SJCRH30 (cell line): ENCODE data around the gene S100A10. TPM values are rescaled to one million over a fixed set of nuclear protein-coding genes. Genes with fewer than 3 reads are reported as not detected.

Experiments
- DNase-seq, 2 experiments: peaks; one replicate each; pipeline ENCODE4 v3.0.0-alpha.2; 2015 to 2020
- H3K27ac ChIP-seq: fragments of 250-450 bp; sonication (Bioruptor Pico); 2 replicates; pipeline ENCODE4 v1.5.1; 2020; ENCODE audit warnings: mild to moderate bottlenecking, moderate library complexity
- H3K27me3 ChIP-seq: fragments of 250-450 bp; sonication (Bioruptor Pico); 2 replicates; pipeline ENCODE4 v1.5.1; 2020; ENCODE audit warnings: mild to moderate bottlenecking, moderate library complexity
- H3K36me3 ChIP-seq: fragments of 250-450 bp; sonication (Bioruptor Pico); 2 replicates; pipeline ENCODE4 v1.5.1; 2020; ENCODE audit warnings: mild to moderate bottlenecking, moderate library complexity
- H3K4me1 ChIP-seq: fragments of 250-450 bp; sonication (Bioruptor Pico); 2 replicates; pipeline ENCODE4 v1.5.1; 2020; ENCODE audit warnings: mild to moderate bottlenecking, moderate library complexity
- H3K4me3 ChIP-seq: fragments of 250-450 bp; sonication (Bioruptor Pico); 2 replicates; pipeline ENCODE4 v1.5.1; 2020; ENCODE audit warnings: mild to moderate bottlenecking, moderate library complexity
- H3K9me3 ChIP-seq: fragments of 250-450 bp; sonication (Bioruptor Pico); replicated peaks from 2 replicates; pipeline ENCODE4 v1.5.1; 2020; ENCODE audit warnings: mild to moderate bottlenecking, moderate library complexity
- total RNA-seq: library from RNA; depleted of rRNA; stranded (reverse); fragments of >200 nt; shearing (Covaris generic); gene quantifications from 2 replicates; pipeline ENCODE4 v1.2.3, GENCODE V29; 2014

Gene S100A10
- total RNA-seq, 1 experiment from 2014 or later = 38.3 TPM

GRCh38 chr1:151986501-151987190, 7.0 kb downstream of the S100A10 start:
- H3K4me3 ChIP-seq = no peak overlapping the region
- no peak for DNase-seq
- peaks cover 47% of the 10 kb centered on the region for H3K4me1 ChIP-seq
- no peaks in the 10 kb centered on the region for H3K9me3 ChIP-seq
- H3K27ac ChIP-seq = no peak overlapping the region
- H3K36me3 ChIP-seq = no peaks in the 10 kb centered on the region
- no peaks in the 10 kb centered on the region for H3K27me3 ChIP-seq

GRCh38 chr1:151985768-151986167, 7.9 kb downstream of the S100A10 start:
- no peaks in the 10 kb centered on the region for H3K27me3 ChIP-seq
- DNase-seq = no peak
- H3K9me3 ChIP-seq = no peaks in the 10 kb centered on the region
- H3K27ac ChIP-seq = no peak overlapping the region
- no peak overlapping the region for H3K4me3 ChIP-seq
- H3K36me3 ChIP-seq = no peaks in the 10 kb centered on the region
- peaks cover 47% of the 10 kb centered on the region for H3K4me1 ChIP-seq

- H3K27ac ChIP-seq = no peak overlapping the region
- no peaks in the 10 kb centered on the region for H3K27me3 ChIP-seq
- H3K36me3 ChIP-seq = no peaks in the 10 kb centered on the region
- DNase-seq = no peak
- no peaks in the 10 kb centered on the region for H3K9me3 ChIP-seq
- H3K4me3 ChIP-seq = no peak overlapping the region
- peaks cover 47% of the 10 kb centered on the region for H3K4me1 ChIP-seq
Measured at GRCh38 chr1:151985270-151985669, 8.4 kb downstream of the S100A10 start.

- Histone ChIP-seq H3K36me3 (no peaks in the 10 kb centered on the region), H3K27me3 (no peaks in the 10 kb centered on the region), H3K9me3 (no peaks in the 10 kb centered on the region), H3K4me3 (no peak overlapping the region), H3K27ac (no peak overlapping the region), H3K4me1 (peaks cover 41% of the 10 kb centered on the region)
- DNase-seq = no peak
Measured at GRCh38 chr1:151984313-151984956, 9.2 kb downstream of the S100A10 start.

- no peaks in the 10 kb centered on the region for H3K36me3 ChIP-seq
- H3K4me3 ChIP-seq = no peak overlapping the region
- H3K9me3 ChIP-seq = no peaks in the 10 kb centered on the region
- no peaks in the 10 kb centered on the region for H3K27me3 ChIP-seq
- H3K4me1 ChIP-seq = peaks cover 23% of the 10 kb centered on the region
- no peak overlapping the region for H3K27ac ChIP-seq
- DNase-seq = no peak
Measured at GRCh38 chr1:151982300-151983005, 11.2 kb downstream of the S100A10 start.

GRCh38 chr1:151981178-151981525, 12.5 kb downstream of the S100A10 start:
- Histone ChIP-seq H3K27me3 (no peaks in the 10 kb centered on the region), H3K4me1 (peaks cover 17% of the 10 kb centered on the region), H3K36me3 (no peaks in the 10 kb centered on the region), H3K27ac (no peak overlapping the region), H3K9me3 (no peaks in the 10 kb centered on the region), H3K4me3 (no peak overlapping the region)
- DNase-seq = peak; percentile 45 to 56

GRCh38 chr1:151980287-151981177, 13.1 kb downstream of the S100A10 start:
- peak; percentile 27 to 60 for DNase-seq
- H3K4me1 ChIP-seq = peaks cover 16% of the 10 kb centered on the region
- H3K27me3 ChIP-seq = no peaks in the 10 kb centered on the region
- no peaks in the 10 kb centered on the region for H3K9me3 ChIP-seq
- H3K4me3 ChIP-seq = no peak overlapping the region
- H3K27ac ChIP-seq = no peak overlapping the region
- H3K36me3 ChIP-seq = no peaks in the 10 kb centered on the region

GRCh38 chr1:151978922-151979321, 14.7 kb downstream of the S100A10 start:
- DNase-seq = no peak
- peaks cover 16% of the 10 kb centered on the region for H3K4me1 ChIP-seq
- no peak overlapping the region for H3K27ac ChIP-seq
- H3K36me3 ChIP-seq = no peaks in the 10 kb centered on the region
- no peak overlapping the region for H3K4me3 ChIP-seq
- no peaks in the 10 kb centered on the region for H3K27me3 ChIP-seq
- no peaks in the 10 kb centered on the region for H3K9me3 ChIP-seq

- Histone ChIP-seq H3K4me1 (peaks cover 16% of the 10 kb centered on the region), H3K36me3 (no peaks in the 10 kb centered on the region), H3K27ac (no peak overlapping the region), H3K4me3 (no peak overlapping the region), H3K9me3 (no peaks in the 10 kb centered on the region), H3K27me3 (no peaks in the 10 kb centered on the region)
- no peak for DNase-seq
Measured at GRCh38 chr1:151977662-151978230, 15.9 kb downstream of the S100A10 start.

- Histone ChIP-seq H3K4me1 (peaks cover 16% of the 10 kb centered on the region), H3K9me3 (no peaks in the 10 kb centered on the region), H3K4me3 (no peak overlapping the region), H3K36me3 (no peaks in the 10 kb centered on the region), H3K27me3 (no peaks in the 10 kb centered on the region), H3K27ac (no peak overlapping the region)
- DNase-seq = no peak
Measured at GRCh38 chr1:151976858-151977257, 16.8 kb downstream of the S100A10 start.

GRCh38 chr1:151976015-151976343, 17.7 kb downstream of the S100A10 start:
- Histone ChIP-seq H3K4me1 (peaks cover 9% of the 10 kb centered on the region), H3K36me3 (no peaks in the 10 kb centered on the region), H3K9me3 (no peaks in the 10 kb centered on the region), H3K4me3 (no peak overlapping the region), H3K27me3 (no peaks in the 10 kb centered on the region), H3K27ac (no peak overlapping the region)
- DNase-seq = no peak

- no peak overlapping the region for H3K27ac ChIP-seq
- H3K36me3 ChIP-seq = no peaks in the 10 kb centered on the region
- H3K9me3 ChIP-seq = no peaks in the 10 kb centered on the region
- no peaks in the 10 kb centered on the region for H3K27me3 ChIP-seq
- H3K4me3 ChIP-seq = no peak overlapping the region
- H3K4me1 ChIP-seq = peaks cover 4% of the 10 kb centered on the region
- DNase-seq = no peak
Measured at GRCh38 chr1:151975311-151976014, 18.2 kb downstream of the S100A10 start.

GRCh38 chr1:151972542-151973248, 21.0 kb downstream of the S100A10 start:
- H3K27me3 ChIP-seq = no peaks in the 10 kb centered on the region; the same call in 1 of the 2 replicates
- no peak overlapping the region for H3K27ac ChIP-seq
- no peak overlapping the region for H3K4me3 ChIP-seq
- no peaks in the 10 kb centered on the region for H3K4me1 ChIP-seq
- no peaks in the 10 kb centered on the region for H3K36me3 ChIP-seq
- H3K9me3 ChIP-seq = no peaks in the 10 kb centered on the region
- no peak for DNase-seq
